Activated CD8-positive, alpha-beta memory T cell treated with anti-CD3 and anti-CD28 coated beads, Interleukin-2, amount 50 U/mL, for 1 hour (primary cell): ENCODE data around the gene LEMD2.
"Not testable (repeated sequence)": the region's sequence is repeated elsewhere in the genome, so short reads cannot be mapped to it uniquely, and the experiment has no call there.

Experiments
- DNase-seq: peaks from one replicate; pipeline ENCODE4 v3.0.0-alpha.2; 2020; ENCODE audit errors: extremely low read depth

Gene LEMD2

GRCh38 chr6:33788694-33789549 is at the start of gene LEMD2:
Gene LEMD2 (minus strand): TSS chr6:33789130. CDS start chr6:33789116, 14 bp downstream.
- peak; percentile 70 for DNase-seq

DNA sequence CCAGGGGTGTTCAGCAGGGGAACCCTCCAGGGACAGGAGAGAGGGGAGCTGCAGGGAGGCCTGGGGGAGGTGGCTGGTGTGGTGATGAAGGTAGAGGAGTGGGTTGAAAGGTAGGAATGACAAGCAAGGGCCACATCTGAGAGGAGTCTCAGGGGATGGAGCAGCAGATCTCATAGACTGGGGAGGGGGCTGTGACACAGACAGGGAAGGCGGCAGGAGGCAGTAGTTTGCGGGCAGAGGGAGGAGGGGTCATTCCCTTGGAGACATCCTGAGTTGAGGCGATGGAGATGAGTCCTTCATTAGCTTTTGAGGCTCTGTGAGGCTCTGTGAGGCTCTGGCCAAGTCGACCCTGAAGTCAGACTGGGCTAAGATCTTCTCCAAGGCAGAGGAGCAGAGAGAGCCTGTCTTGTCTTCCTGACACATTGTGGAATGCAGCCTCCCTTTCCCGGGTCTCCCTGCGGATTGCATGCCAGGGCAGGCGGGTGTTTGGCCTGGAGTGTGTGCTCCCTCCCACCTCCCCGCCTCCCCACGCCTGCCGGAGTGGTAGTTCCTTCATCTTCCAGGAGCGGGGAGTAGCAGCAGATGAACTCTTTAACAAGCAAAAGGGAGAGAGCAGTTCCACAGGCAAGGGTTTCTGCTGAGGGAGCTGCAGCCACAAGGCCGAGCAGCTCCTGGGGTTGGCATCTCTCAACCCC is 49.2 kb upstream of the LEMD2 start:
- DNase-seq = no peak

DNA sequence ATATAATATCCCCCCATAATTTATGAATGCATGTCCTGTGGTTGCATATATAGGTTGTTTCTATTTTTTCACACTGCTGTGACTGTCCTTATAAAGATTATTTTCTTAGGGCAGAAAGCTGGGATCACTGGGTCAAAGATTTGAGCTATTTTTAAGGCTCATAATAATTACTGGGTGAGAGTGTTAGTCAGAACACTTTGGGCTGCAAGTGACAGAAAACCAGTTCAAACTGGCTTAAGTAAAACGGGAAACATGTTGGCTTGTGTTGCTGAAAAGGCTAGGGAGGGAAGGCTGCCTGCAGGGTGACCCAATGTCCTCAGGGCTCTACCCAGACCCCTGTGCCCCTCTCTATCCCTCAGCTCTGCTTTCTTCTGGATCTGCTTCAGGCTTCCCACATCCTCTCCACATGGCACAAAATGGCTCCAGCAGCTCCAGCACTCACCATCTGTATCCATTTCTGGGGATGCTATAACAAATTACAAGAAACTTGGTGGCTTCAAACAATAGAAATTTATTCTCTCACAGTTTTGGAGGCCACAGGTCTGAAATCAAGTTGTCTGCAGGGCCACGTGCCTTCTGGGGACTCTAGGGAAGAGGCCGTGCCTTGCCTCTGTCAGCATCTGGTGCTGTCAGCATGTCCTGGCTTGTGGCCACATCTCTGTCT is 48.0 kb upstream of the LEMD2 start:
- no peak for DNase-seq

DNA sequence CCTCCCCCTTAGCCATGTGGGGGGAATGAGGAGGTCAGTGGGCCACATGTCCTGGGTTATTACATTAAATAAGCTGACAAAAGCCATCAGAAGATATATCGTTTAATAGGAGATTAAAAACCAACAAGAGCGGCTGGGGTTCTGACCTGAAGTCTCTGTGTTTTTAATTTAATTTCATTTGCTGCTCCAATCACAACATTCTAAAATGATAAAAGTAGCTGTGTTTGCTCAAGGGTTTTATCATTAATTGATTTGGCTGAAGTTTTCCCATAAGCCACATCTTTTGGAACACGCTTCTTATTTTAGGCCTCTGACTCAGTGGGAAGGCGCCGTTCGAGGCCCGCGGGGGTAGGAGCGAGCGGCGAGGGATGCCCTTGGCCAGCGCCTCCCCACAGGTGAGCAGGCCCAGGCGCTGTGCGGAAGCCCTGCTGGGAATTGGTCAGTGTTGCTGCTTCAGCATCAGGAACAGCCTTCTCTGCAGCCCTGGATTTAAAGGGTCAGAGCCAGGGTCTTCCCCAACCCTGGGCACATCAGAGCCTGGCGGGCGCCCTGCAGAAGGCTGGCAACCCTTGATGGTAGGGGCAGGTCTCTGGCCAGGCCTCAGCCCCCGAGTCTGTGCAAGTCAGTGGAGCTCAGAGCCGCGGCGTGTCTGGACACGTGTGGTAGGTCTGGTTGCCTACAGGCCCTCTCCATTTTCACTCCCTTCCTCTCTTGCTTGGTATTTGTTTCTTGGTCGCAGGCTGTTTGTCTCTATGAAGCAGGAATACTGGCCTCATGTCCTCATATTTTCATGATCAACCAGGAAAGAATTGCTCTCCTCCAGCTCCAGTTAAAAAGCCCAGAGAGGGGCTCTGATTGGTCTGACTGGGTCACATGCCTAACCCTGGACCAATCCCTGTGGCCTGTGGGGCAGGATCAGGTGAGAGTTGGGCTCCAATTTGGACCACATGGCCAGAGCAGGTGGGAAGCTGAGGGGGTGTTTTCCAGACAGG is 45.8 kb upstream of the LEMD2 start:
- DNase-seq = no peak

- no peak for DNase-seq
Measured at GRCh38 chr6:33833599-33833998, 44.7 kb upstream of the LEMD2 start.

DNA sequence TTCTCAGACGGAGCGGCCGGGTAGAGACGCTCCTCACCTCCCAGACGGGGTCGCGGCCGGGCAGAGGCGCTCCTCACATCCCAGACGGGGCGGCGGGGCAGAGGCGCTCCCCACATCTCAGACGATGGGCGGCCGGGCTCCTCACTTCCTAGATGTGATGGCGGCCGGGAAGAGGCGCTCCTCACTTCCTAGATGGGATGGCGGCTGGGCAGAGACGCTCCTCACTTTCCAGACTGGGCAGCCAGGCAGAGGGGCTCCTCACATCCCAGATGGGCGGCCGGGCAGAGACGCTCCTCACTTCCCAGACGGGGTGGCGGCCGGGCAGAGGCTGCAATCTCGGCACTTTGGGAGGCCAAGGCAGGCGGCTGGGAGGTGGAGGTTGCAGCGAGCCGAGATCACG is 43.9 kb upstream of the LEMD2 start:
- DNase-seq = not testable (repeated sequence)

DNA sequence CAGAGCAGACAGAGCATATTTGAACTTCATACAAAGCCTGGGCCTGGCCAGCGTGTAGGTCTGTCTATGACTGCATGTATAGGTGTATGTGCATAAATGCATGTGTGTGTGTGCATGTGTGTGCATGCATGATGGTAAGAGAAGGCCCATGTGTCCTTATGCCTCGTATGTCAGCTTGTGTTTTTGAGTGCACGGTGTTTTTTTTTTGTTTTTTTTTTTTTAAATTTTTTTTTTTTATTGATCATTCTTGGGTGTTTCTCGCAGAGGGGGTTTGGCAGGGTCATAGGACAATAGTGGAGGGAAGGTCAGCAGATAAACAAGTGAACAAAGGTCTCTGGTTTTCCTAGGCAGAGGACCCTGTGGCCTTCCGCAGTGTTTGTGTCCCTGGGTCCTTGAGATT is 42.8 kb upstream of the LEMD2 start:
- DNase-seq = not testable (repeated sequence)

DNA sequence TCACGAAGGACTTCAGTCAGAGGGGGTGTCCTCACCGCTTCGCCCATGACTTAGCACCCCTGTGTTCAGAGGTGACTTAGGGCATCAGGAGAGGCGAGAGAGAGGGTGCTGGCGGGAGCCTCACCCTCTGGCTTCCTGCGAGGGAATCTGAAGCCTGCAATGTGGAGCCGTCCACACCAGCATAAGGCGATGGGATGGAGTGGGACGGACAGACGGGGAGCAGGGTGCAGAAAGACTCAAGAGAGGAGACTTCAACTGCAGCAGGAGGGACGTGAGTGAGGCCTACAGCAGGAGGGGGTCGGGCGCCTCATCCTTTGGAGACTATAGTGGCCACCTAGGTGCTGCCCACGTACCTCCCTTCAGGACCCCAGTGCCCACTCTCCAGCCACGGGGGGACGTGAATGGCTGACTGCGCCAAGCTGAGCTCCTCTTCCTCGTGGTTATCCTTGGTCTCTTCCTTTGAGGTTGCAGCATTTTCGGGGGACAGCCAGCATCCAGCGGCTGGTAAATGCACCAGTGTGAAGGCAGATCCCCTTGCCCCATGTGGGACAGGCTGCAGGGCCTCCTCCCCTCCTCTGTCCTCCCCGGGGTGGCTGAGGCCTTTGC is 41.8 kb upstream of the LEMD2 start:
- DNase-seq = no peak

DNA sequence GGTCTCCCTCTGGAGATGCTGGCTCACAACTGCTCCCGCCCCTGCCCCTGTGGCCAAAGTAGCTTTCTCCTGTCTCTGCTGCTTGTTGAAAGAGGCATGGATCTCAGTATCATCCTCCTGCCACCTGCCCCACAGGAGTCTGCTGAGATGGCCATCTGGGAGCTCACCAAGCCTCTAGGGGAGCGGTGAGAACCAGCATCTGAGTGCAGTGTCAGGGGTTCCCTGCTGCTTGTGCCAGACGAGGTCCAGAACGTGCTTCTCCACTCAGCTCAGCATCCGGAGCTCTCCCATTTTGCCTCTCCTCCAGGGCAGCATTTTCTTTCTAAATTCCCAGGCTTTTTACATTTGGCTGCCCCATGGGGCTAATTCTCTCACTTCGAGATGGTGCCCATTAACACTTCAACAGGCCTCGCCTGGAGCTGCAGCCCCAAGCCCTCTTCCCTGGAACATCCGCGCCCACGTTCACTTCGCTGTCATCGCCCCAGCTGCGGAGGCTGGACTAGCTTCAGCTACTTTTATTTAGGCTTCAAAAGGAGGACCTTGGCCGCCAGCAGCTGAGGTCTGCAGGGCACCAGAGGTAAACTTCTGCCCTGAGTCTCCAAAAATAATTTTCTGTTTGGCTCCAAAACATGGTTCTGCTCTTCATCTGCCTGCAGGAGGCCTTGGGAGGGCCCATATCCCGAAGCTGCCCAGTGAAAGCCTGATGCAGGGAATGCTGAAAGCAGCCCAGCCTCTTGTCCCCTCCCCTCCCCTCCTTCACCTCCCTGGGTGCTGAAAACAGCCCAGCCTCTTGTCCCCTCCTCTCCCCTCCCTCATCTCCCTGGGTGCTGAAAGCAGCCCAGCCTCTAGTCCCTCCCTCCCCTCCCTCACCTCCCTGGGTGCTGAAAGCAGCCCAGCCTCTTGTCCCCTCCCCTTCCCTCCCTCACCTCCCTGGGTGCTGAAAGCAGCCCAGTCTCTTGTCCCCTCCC is 40.1 kb upstream of the LEMD2 start:
- DNase-seq = no peak

GRCh38 chr6:33828452-33828763 is 39.5 kb upstream of the LEMD2 start:
- DNase-seq = no peak

- no peak for DNase-seq
Measured at GRCh38 chr6:33827546-33828451, 38.9 kb upstream of the LEMD2 start.

DNA sequence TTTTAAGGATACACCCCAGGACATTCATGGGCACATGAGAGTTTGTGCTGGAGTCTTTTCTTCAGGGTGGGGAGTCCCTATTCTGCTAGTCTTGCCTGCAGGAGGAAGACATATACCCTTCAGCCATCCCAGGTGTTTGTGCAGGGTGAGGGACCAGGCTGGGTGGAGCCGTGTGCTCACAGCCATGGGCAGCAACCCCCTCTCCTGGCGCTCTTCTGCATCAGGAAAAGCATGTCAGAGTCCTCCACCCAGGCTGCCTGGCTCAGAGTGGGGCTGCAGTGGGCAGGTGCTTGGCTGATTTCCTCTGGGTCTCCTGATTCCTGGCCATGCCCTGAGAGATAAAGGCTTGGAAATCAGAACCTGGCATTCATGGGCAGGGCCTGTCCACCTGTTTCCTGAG is 37.6 kb upstream of the LEMD2 start:
- DNase-seq = no peak

- no peak for DNase-seq
Measured at GRCh38 chr6:33824461-33825154, 35.7 kb upstream of the LEMD2 start.

GRCh38 chr6:33823806-33824205 is 34.9 kb upstream of the LEMD2 start:
- DNase-seq = no peak

DNA sequence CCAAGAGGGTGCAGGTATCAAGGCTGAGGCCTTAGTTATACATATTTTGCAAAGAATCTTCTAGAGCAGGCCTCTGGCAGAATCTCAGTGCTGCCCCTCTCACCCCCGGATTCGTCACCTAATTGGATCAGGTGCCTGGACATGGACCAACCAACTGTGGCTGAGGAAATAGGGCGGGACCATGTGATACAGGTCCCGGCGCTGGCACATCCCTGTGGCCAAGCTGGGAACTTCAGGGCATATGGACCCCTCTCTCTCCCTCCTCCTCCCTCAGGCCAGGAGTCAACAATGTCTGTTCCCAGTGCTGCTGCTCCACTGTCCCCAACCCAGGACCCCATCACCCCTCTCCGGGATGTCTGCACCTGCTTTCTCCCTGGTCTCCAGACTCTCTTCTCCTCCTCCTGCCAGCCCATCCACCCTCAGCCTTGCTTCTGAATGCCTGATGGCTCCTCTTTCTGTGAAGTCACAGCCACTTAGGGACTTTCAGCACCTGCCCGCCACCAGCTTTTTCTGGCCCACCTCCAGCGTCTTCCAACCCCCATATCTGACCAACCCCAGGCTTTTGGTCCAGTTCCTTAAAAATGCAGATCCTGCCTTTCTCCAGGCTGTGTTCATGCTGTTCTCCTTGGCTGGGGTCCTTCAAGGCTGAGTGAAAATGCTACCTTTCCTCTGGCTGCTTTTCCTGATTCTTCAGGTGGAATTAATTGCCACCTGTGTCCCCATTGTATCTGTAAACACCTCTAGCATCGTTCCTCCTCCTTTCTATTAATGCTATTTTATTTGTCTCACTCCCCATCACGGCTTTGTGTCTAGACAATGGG is 33.9 kb upstream of the LEMD2 start:
- no peak for DNase-seq

- no peak for DNase-seq
Measured at GRCh38 chr6:33820784-33821520, 32.0 kb upstream of the LEMD2 start.

DNA sequence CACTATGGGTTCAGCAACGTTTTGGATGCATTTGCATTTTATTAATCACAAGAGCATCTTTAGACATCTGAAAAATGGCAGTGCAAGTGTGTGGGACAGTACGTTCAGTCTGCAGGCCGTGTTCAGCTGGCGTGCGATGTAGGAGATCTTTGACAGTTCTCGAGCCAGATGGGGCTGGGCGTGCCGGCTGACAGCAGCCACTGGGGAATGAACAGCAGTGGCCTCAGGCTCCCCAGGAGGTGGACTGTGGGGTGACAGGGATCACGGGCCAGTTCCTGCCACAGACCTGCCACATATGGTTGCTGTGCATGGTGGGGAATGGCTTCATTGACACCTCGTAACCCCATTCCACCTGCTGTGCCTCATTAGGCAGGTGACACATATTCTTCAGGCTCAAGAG is 31.3 kb upstream of the LEMD2 start:
- DNase-seq = no peak
